HG02970 (cell line): ENCODE results near the gene LILRB2.
"Not testable (repeated sequence)": the region's sequence is repeated elsewhere in the genome, so short reads cannot be mapped to it uniquely, and the experiment has no call there.

Experiments
- ATAC-seq: cut with Tn5 transposase; IDR thresholded peaks from one replicate; pipeline ENCODE4 v1.9.1; 2021; ENCODE audit warnings: mild to moderate bottlenecking, moderate library complexity, moderate number of reproducible peaks; ENCODE audit not compliant: unreplicated experiment, low FRiP score

LILRB2 gene

DNA sequence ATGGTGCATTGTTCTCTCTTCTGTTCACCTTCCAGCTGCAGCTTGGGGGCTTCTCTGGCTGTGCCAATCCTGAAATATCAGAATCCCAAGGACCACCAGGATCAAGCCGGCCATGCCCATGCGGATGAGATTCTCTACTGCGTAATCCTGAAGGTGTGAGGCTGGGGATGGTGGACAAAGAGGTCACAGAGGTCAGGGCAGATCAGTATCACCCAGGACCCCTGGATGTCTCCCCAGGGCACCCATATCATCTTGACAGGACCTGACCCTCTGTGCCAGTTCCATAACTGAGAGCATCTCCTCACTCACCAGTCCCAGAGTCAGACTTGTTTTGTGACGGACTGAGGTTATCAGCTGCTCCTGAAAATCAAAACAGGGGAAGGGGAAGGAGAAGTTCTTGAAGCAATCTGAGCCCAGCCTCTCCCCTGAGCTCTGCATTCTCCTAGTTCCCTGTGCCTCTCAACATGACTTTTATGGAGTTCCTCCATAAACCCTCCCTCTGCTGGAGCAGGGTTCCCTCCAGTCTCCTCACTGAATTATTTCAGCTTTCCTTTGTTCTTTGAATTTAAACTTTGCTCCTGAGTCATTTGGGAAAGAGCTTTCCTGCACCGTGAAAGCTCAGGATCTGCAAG, 26.6 kb upstream of the LILRB2 start:
- ATAC-seq: no peak

DNA sequence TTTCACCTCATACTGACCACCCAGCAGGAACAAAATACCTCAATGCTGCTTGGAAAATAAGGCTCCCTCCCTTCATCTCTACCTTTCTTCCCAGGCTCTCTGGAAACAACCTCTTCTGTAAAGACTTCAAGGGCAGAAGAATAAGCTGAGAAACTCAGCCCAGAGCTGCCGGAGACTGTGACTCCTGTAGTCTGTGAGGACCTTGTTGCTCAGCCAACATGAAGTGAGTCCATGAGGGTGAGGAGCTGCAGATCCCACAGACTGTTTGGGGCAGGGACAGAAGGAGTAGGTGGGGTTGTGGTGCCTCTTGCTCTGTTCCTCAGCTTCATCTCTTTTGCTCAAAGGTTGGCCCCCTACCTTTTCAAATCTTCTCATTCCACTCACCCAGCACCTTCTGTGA, 24.2 kb upstream of the LILRB2 start:
- ATAC-seq: no peak

DNA sequence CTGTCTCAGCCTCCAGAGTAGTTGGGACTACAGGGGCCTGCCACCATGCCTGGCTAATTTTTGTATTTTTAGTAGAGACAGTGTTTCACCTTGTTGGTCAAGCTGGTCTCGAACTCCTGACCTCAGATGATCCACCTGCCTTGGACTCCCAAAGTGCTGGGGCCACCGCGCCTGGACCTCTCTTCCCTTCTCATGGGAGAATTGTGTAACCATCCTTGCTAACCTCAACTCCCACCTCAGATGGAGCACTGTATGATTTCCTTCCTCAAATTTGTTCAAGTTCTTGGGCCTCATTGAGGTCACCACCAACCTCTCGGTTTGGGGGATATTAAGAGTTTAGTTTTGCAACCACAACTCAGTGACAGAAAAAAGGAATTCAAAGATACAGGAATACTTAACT, 21.3 kb upstream of the LILRB2 start:
- ATAC-seq: no peak

DNA sequence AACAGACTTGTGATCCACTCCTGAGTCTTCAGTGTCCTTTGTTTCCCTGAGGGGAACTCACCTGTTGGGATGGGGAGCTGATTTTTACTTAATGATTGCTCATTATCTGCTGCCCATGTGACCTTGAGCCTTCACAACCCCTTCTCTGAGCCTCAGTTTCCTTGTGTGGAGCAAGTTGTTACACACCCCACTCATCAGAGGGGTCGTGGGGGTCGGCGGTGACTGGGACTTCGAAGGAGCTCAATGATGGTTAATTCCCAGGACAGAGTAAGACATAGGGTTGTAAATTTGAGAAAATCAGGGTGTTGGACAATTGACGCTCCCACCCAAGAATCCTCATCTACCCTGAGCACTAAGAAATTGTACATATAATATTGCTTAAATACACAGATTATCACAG, 18.6 kb upstream of the LILRB2 start:
- no peak for ATAC-seq

DNA sequence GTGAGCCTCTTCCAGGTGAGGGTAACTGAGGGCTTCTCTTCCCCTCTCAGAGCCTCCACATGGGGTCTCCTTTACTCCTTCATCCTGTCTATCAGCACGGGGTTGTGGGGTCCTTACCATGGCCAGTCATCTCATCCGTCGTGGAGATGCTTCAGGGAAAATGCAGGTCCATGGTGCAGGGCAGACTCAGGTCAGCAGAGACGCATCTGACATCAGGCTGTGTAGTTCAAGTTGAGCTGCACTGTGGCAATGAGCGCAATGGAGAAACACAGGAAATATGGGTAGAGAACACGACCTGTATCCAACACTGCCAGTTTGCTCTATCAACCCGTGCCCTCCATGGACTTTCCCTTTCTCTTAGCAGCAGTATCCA, 18.2 kb upstream of the LILRB2 start:
- no peak for ATAC-seq

DNA sequence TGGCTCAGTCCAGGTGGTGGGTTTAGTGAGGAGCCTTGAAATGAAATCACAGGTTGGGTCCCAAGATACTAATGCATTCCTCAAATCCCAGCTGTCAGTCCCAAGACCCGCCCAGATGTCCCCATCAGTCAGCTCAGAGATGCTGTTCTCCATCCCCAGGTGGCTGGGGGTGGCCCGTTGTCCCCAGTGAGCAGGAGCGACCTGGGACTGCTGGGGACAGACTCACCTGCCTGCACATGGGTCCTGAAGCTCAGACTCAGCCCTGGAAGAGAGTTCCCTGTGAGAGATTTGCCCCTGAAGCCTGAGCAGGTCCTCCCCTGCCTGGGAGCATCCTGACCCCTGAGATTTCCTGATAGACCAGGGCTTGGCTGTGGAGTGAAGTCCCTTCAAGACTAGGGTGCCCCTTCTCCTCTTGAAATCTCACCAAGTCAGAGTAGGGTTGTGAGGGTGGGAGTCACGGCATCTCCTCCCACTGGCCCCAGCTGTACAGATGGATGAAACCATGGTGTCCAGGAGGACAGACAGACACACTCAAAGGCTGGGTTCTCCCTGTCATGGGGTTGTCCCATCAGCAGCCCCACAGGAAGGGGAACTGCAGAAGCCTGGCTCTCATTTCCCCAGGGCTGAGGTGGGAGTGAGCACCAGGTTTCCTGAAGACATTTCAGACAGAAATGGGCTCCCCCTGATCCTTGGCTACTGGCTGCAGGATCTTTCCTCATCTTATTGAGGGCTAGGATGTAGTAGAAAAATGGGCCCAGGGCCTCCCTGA, 17.6 kb upstream of the LILRB2 start:
- ATAC-seq: no peak

DNA sequence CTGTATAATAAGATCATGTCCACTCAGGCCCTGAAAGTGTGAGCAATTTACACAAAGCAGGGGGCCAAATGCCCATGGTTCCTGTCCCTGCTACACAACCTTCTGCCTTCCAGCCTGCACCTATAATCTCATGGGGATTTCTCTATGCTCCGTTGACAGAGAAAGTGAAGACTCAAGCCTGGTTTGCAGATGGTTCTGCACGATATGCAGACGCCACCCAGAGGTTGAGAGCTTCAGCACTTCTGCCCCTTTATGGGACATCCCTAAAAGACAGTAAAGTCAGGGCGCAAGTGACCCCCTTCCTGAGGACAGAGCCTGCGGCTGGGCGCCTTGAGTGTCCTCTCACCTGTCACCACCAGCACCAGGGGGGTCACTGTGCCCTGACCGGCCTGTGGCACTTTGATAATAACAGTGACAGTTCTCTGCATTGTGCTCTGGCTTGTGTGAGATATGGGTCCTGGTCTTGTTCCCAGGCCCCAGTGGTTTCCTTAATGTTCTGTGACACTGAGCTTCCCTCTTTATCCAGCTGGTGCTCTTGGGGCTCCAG, 16.9 kb upstream of the LILRB2 start:
- ATAC-seq: no peak

DNA sequence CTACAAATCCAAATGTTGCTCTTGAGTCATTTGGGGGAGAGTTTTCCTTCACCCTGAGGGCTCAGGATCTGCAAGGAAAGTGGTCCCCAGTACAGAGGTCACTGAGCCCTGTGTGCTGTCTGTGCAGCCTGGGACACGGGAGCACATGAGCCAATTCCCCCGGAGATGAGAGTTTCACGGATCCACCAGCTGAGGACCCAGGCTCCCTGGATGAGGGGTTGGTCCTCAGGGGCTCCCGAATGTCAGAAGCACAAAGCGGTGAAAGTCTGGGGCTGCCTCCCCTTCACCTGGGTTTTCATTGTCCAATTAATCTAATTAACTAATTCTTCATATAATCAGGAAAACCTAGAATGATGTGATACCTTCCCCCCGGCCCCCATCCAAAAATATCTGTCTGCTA, 13.6 kb upstream of the LILRB2 start:
- ATAC-seq: no peak

DNA sequence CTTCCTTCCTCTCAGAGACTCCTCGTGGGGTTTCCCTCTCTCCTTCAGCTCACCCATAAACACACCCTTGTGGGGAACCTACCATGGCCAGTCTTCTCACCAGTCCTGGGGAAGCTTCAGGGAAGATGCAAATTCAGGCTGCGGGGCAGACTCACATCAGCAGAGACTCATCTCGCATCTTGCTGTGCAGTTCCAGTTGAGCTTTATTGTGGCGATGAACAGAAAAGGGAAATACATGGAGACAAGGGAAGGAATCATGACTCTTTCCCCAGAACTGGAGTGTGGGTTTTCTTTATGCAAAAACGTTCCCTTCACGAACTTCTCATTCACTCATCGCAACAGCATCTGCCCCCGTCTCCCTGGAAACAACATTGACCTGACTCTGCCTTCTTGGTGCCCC, 8.2 kb upstream of the LILRB2 start:
- ATAC-seq: not testable (repeated sequence)

DNA sequence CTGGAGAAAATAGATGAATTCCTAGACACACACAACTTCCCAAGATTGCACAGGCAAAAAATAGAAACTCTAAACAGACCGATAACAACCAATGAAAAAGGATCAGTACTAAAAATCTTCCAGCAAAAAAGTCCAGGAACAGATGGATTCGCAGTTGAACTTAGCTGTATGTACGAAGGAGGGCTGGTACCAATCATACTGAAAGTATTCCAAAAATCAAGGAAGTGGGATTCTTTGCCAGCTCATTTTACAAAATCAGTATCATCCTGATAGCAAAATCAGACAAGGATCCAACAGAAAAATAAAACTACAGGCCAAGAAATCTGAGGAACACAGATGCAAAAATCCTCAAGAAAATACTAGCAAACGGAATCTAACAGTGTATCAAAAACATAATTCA, 6.5 kb upstream of the LILRB2 start:
- ATAC-seq: no peak

DNA sequence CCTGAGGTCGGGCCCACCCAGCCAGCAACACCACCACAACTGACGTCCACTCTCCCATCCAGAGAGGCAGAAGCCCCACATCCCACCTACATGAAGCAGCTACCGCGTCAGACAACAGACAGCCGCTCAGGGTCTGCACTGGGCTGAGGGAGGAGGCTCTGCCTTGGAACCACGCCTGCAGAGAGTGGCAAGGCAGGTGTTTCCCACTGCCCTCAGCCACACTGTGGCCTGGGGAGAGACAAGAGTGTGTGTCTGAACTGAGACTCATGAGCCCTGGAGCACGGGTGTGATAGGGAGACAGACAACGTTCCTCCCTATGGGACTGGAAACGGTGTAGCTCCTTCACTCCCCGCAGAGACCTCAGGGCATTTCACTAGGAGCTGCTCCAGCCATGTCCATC, 5.4 kb upstream of the LILRB2 start:
- not testable (repeated sequence) for ATAC-seq

DNA sequence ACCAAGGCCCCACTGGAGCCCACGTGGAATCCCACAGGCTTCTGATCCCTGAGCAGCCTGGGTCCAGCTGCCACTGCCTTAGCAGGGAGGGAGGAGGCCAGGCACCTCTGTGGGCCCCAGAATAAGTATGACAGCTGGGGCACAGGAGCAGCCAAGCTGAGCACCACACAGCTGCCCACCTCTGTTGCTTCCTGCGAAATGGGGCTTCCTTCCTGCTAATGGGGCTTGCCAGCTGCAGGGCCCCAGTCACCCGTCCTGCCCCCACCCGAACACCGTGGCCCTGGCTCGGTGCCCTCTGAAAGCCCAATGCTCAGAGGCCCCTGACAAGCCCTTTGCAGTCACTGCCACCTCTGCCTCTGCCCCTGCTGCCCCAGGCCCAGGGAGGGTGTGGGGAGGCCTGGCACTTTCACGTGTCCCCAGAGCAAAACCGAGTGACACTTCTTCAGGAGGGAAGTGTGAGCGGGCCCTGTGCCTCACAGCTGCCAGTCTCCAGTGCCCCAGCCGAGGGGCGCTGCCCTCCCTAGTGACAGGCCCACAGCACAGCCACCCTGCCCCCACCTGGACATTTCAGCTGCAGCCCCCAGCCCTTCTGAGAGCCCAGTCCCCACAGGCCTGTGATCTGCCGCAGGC, 4.6 kb upstream of the LILRB2 start:
- not testable (repeated sequence) for ATAC-seq

DNA sequence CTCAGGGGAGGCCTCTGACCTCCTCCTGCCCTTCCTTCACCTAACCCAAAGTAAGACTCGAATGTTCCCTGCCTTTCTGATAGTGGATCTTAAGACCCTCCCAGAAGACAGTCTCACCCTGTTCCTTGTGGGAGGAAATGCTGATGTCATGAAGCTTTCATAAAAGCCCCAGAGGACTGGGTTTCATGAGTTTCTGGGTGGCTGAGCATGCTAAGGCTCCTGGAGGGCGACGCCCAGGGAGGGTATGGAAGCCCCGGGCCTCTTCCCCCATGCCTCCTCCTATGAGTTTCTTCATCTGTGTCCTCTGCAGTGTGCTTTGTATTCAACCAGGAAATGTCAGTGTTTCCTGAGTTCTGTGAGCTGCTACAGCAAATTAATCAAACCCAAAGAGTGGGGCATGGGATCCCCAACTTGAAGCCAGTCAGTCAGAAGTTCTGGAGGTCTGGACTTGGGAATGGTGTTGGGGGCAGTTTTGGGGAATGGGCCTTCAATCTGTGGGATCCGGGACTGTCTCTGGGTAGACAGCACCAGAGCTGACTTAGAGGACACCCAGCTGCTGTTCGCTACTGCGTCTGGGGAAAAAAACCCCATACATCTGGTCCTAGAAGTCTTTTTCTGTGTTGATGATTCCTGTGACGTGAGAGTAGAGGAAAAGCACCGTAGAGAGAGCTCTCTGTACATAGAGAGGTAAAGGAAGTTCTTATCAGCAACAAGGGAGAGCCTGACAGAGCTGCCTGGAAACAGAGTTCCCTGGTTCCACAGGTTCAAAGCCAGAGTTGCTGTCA, 2.0 kb upstream of the LILRB2 start:
- no peak for ATAC-seq

DNA sequence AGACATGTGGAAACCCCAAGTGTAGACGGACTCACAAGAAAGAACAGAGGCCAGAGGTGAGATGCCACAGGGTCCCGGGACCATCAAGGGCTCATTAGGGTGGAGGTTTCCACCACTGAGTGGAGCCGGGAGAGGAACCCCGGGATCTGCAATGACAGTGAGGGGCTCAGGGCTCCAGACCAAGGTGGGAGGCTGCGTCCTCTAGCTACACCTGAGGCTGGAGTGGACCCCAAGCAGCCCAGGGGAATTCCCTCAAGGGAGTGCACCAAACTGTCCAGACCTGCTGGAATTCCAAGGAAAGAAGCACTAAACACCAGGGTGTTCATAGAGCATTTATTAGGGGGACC, 792 bp upstream of the LILRB2 start:
- not testable (repeated sequence) for ATAC-seq

DNA sequence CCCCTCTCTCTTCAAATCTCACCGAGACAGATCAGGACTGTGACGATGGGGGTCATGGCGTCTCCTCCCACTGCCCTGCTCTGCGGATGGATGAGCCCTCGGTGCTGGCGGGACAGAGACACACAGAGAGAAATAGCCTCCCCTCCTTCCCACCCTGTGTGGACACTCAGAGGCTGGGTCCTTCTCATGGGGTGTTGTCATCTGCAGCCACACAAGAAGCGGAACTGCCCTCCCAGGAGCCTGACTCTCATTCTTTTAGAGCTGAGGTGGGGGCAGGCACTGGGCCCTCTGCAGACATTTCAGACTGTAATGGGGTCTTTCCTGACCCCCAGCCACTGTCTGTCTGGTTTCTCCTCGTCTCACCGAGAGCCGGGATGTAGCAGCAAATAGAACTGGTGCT, 469 bp downstream of the LILRB2 start:
- ATAC-seq: not testable (repeated sequence)

DNA sequence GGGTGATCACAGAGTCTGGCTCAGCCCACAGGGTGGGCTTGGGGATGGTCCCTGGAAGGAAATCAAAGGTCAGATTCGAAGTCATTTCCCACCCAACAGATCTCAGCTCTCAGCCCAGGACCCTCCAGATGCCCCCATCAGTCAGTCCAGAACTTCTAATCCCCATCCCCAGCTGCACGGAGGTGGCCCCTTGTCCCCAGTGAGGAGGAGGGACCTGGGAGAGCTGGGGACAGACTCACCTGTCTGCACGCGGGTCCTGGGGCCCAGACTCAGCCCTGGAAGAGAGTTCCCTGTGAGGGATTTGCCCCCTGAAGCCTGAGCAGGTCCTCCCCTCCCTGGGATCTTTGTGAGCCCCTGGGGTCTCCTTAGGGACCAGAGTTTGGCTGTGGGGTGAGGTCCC, 885 bp downstream of the LILRB2 start:
- ATAC-seq: not testable (repeated sequence)

DNA sequence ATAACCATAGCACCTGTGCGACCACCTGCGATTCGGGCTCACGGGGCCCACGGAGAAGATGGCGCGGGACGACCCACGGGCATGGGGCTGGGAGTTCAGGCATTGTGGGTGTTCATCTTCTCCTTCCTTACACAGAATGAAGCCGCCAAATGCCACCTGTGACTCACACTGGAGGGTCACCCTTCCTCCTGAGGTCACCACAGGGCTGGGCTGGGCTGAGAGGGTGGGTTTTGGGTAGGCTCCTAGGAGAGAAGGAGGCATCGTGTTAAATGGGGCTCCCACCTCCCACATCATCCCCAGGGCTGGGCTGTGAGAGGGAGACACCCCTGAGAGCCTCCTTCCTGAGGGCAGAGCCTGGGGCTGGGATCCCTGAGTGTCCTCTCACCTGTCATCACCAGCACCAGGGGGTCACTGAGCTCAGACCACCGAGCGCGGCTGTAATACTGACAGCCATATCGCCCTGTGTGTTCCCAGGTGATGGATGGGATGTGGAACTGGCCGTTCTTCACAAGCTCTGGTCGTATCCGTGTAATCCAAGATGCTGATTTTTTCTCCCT, 1.4 kb downstream of the LILRB2 start:
- ATAC-seq: no peak

DNA sequence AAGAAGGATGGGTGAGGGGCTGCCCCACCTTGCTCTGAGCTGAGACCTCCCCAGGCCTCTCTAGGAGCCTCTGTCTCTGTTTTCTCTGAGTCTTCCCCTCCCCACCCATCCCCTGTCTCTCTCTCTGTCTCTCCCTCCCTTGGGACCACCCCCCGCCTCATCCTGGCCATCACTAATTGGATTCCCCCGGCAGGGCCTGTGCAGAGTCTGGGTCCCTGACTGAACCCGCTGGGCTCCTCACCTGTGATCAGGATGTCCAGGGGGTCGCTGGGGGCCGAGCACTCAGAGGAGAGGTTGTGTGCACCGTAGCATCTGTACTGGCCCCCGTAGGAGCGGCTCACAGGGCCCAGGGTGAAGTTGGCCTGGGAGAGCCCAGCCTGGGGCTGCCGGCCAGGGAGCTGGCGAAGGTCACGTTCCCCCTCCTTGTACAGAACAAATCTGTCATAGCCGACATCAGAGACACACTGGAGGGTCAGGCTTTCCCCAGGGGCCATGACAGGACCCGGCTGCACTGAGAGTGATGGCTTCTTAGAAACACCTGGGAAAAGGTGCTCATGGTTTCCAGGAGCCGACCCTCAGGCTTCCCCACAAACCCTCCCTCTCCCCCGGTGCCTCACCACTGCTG, 2.2 kb downstream of the LILRB2 start:
- ATAC-seq: not testable (repeated sequence)

DNA sequence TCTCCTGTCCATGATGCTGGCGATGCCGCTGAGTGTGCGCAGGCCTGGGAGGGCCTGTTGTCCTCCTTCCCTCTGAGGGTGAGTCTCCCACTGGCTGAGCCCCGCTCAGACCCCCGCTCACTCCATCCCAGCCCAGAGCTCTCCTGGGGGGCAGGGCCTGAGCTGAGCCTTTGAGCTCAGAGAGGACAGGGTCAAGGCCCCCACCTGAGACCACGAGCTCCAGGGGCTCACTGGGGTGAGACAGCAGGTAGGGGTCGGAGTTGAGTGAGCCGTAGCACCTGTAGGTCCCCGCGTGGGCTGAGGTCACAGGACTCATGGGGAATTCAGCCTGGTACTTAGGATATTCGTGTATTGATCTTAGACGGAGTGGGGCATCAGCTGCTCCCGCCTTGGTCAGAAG, 2.9 kb downstream of the LILRB2 start:
- not testable (repeated sequence) for ATAC-seq

DNA sequence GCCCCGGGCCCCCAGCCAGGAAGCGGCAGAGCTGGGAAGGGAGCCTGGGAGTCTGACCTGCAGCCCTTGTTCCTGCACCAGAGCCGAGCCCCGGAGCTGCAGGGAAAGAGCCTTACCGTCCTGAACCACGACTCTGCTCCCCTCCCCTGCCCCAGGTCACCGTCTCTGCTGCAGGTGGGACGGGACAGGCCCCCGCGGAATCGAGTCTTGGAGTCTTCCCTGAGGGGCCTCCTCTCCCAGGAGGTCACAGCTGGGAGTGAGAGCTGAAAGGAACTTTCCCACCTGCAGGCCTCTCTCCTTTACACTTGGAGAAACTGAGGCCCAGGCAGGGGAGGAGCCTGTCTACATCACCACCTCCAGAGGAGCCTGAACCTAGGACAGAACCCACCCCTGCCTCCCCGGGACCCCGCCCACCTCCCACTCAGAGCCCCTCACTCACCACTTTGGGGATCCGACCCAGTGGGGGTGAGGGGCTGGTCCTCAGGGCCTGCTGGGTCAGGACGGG, 3.7 kb downstream of the LILRB2 start:
- not testable (repeated sequence) for ATAC-seq
